Ramos (cell line): ENCODE results near the gene KCNJ18.
"Not testable (repeated sequence)": the region's sequence is repeated elsewhere in the genome, so short reads cannot be mapped to it uniquely, and the experiment has no call there.

Source experiments
- in situ Hi-C: fragments of 300-500 bp; cut with MboI; formaldehyde crosslinking; loops from one replicate; pipeline ENCODE4 v1.14.3; 2022; ENCODE audit warnings: low sequenced_read_pairs; ENCODE audit not compliant: unreplicated experiment

Gene KCNJ18

DNA sequence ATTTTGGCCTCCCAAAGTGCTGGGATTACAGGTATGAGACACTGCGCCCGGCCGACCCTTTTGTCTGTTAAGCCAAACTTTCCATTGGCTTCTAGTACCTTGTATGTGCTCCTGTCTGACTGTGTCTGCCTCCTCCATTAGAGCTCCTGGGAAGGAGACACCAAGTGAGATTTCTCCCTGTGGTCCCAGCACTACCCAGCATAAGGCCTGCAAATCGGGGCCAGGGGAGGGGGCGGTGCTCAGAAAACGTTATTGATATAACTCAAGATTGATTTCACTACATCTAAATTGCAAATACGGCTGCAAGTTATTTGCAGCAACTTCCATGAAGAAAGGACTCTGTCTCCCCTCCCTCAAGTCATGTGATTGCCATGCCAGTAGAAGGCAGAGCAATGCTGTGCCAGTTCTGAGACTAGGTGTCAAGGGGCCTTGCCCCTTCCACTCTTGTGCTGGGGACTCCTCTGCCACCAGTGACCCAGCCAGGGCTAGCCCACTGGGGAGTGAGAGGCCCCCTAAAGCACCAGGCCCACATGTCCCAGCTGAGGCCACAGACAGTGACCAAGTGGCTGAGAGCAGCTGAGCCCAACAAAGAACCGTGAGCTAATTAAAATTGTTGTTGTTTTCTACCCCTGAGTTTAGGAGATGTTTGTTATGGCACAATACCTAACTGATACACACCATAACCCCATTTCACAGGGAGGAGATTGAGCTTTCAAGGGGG, 55.0 kb downstream of the KCNJ18 start:
- in situ Hi-C loops: not testable (repeated sequence)

DNA sequence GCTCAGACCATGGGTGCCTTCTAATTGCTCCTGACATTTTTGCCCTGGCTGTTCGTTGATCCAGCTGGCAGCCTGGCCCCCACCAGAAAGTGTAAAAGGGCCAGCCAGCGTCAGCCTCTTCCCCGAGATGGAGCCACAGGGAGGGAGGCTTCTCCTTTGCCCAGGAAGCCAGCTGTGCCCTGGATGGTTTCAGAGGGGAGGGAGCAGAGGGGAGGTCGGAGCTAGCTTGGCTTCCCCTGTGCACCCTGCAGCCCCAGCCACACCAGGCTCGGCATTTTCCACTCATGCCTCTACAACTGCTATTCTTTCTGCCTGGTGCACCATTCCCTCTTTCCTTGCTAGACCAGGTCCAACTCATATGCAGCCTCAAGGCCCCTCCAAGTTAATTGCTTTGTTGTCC, 56.4 kb downstream of the KCNJ18 start:
- in situ Hi-C loops: not testable (repeated sequence)

DNA sequence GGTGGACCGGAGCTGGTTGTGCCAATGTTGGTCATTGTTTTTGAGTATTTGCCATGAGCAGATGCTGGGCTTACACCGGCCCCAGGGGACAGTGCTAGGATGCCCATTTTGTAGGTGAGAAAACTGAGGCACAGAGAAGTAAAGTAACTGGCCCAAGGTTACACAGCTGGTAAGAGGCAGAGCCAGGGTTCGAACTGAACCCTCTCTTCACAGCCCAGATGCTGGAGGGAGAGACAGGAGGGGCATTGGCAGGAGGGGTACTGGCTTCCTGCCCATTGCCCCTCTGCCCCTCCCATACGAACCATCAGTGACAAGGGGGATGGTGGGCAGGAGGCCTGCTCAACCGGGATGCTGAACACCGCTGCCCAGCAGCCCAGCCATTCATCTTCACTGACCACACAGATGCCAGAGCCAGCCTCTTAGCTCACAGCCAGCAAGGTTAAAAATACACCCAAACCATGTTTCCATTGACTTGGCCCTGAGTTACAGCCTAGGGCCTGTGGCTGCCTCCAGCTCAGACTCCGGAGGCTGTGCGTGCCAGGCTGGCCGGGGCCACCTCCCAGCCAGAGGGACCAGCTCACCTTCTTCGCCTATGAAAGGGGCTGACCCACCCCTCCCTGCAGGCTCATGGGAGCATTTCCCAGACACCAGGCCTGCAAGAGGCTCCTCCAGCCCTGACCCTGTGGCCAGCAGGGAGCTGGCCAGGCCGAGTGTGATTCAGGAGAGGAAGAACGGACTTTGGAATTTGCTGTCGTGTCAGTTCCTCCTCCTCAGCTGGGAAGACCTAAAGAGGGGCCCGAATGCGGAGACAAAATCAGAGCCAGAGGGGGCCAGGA, 57.6 kb downstream of the KCNJ18 start:
- in situ Hi-C loops: not testable (repeated sequence)

DNA sequence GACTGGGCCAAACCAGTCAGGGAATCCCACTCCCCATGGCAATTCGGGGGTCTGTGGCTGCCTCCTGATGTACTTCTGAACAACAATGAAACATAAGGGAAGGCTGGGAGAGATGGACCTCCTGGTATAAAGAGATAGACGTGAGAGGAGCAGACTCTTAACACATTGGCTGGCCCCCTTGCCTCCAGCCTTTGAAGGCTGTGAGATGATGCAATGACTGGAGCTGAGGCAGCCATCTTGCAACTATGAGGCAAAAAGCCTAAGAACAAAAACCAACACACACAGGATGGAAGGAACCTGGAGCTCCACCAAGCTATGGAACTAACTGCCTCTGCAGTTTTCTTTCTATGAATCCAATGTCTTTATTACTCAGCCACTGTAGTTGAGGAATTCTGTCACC, 58.8 kb downstream of the KCNJ18 start:
- in situ Hi-C loops: not testable (repeated sequence)
